A549 (cell line): Measurements from ENCODE around the gene KCTD15. TPM values are rescaled to one million over a fixed set of nuclear protein-coding genes. Genes with fewer than 3 reads are reported as not detected.

ENCODE experiments used
- ATAC-seq, 2 experiments: fragments of 200-7000 bp in 1 of 2; fragments of >200 bp in 1 of 2; cut with Nextera tagmentation in 1 of 2; cut with Tn5 transposase in 1 of 2; 3 replicates each; pipeline versions ENCODE4 v1.8.0 to v1.9.1; 2018 to 2020; ENCODE audit warnings: mild to moderate bottlenecking in 1 of 2, moderate library complexity in 1 of 2
- CTCF ChIA-PET: fragments of 300-600 bp; sonication (Branson Sonifier 250); formaldehyde crosslinking; extraction: SDS; loops from one replicate; lab custom pipeline; 2021; ENCODE audit warnings: antibody characterized with exemption, inconsistent platforms; lab: Yijun Ruan, JAX
- POLR2A ChIA-PET: fragments of 350-600 bp; formaldehyde crosslinking; extraction: SDS; loops from one replicate; lab custom pipeline; 2021; ENCODE audit warnings: antibody characterized with exemption, inconsistent platforms; lab: Yijun Ruan, JAX
- DNase-seq, 2 experiments: peaks; one replicate each; pipeline versions ENCODE4 v3.0.0 to v3.0.0-alpha.2; 2011 to 2016; ENCODE audit warnings: low read depth in 1 of 2, low spot score in 1 of 2
- FAIRE-seq: peaks from 2 replicates; lab custom pipeline; 2011; peaks lifted over from hg19 to GRCh38; lab: Jason Lieb, UNC
- H3K27ac ChIP-seq, 2 experiments: fragments of >200 bp; sonication (Bioruptor Twin); formaldehyde crosslinking; 3 replicates each; pipeline ENCODE4 v1.5.1; 2016 to 2017
- H3K4me1 ChIP-seq: fragments of >200 bp; sonication (Bioruptor Twin); formaldehyde crosslinking; 3 replicates; pipeline ENCODE4 v1.6.1; 2016
- H3K4me2 ChIP-seq: fragments of >200 bp; sonication (Bioruptor Twin); formaldehyde crosslinking; 3 replicates; pipeline ENCODE4 v1.6.1; 2016
- H3K4me3 ChIP-seq: fragments of >200 bp; sonication (Bioruptor Twin); formaldehyde crosslinking; 3 replicates; pipeline ENCODE4 v1.5.1; 2016
- H3K9me3 ChIP-seq: fragments of >200 bp; sonication (Bioruptor Twin); formaldehyde crosslinking; 3 replicates; pipeline ENCODE4 v1.6.1; 2016
- CEBPB ChIP-seq, 2 experiments: fragments of >200 bp in 1 of 2; sonication (Bioruptor Twin) in 1 of 2; formaldehyde crosslinking in 1 of 2; IDR thresholded peaks; 2 replicates each; pipeline ENCODE4 v1.6.1; 2012 to 2016
- CHD4 ChIP-seq: fragments of 200-600 bp; sonication (generic); IDR thresholded peaks from 2 replicates; pipeline ENCODE4 v1.6.1; 2016; ENCODE audit warnings: antibody characterized with exemption, mild to moderate bottlenecking, borderline replicate concordance
- EHF ChIP-seq: fragments of 250-450 bp; sonication (Bioruptor Pico); IDR thresholded peaks from 2 replicates; pipeline ENCODE4 v1.5.0; 2020; ENCODE audit warnings: mild to moderate bottlenecking
- EP300 ChIP-seq, 2 experiments: fragments of >200 bp; sonication (Bioruptor Twin); formaldehyde crosslinking; IDR thresholded peaks; 2 replicates in 1 of 2; 3 replicates in 1 of 2; pipeline ENCODE4 v1.6.1; 2016 to 2017
- FOSL2 ChIP-seq, 2 experiments: fragments of 450-650 bp in 1 of 2; fragments of >200 bp in 1 of 2; sonication (Bioruptor Twin) in 1 of 2; formaldehyde crosslinking; IDR thresholded peaks; 2 replicates each; pipeline versions ENCODE4 v1.5.0 to v1.6.1; 2016 to 2020; ENCODE audit warnings: mild to moderate bottlenecking in 1 of 2, moderate library complexity in 1 of 2
- GATA3 ChIP-seq: IDR thresholded peaks from 2 replicates; pipeline ENCODE4 v1.6.1; 2012; ENCODE audit warnings: borderline replicate concordance
- HOXA7 ChIP-seq: fragments of 250-450 bp; sonication (Bioruptor Pico); IDR thresholded peaks from 2 replicates; pipeline ENCODE4 v1.5.0; 2020; ENCODE audit warnings: mild to moderate bottlenecking, moderate library complexity
- HOXB5 ChIP-seq: fragments of 250-450 bp; sonication (Bioruptor Pico); IDR thresholded peaks from 2 replicates; pipeline ENCODE4 v1.5.0; 2020; ENCODE audit warnings: mild to moderate bottlenecking, moderate library complexity
- JUN ChIP-seq, 2 experiments: fragments of >200 bp; sonication (Bioruptor Twin); formaldehyde crosslinking; IDR thresholded peaks; 2 replicates in 1 of 2; 3 replicates in 1 of 2; pipeline ENCODE4 v1.6.1; 2016 to 2017
- JUNB ChIP-seq: fragments of >200 bp; sonication (Bioruptor Twin); formaldehyde crosslinking; IDR thresholded peaks from 2 replicates; pipeline ENCODE4 v1.6.1; 2016
- KDM5A ChIP-seq: fragments of 200-600 bp; sonication (generic); IDR thresholded peaks from 2 replicates; pipeline ENCODE4 v1.6.1; 2016; ENCODE audit warnings: antibody characterized with exemption, mild to moderate bottlenecking
- NFE2L2 ChIP-seq: fragments of 150-350 bp; conservative IDR thresholded peaks from 2 replicates; pipeline ENCODE4 v1.6.1; 2014; ENCODE audit warnings: low read length
- NPAS2 ChIP-seq: fragments of 250-450 bp; sonication (Bioruptor Pico); IDR thresholded peaks from 2 replicates; pipeline ENCODE4 v1.8.0; 2022; ENCODE audit warnings: mild to moderate bottlenecking, moderate library complexity, borderline replicate concordance
- POLR2A ChIP-seq: IDR thresholded peaks from 2 replicates; pipeline ENCODE4 v1.6.1; 2012; ENCODE audit warnings: mild to moderate bottlenecking, low read length
- POLR2AphosphoS2 ChIP-seq: conservative IDR thresholded peaks from 2 replicates; pipeline ENCODE4 v1.6.1; 2012; ENCODE audit warnings: low read length, improper control_type of control experiment, inconsistent platforms
- RARB ChIP-seq: fragments of 250-450 bp; sonication (Bioruptor Pico); IDR thresholded peaks from 2 replicates; pipeline ENCODE4 v1.8.0; 2021; ENCODE audit warnings: mild to moderate bottlenecking, moderate library complexity
- RNF2 ChIP-seq: fragments of 200-600 bp; sonication (generic); IDR thresholded peaks from 2 replicates; pipeline ENCODE4 v1.6.1; 2016; ENCODE audit warnings: low read depth, mild to moderate bottlenecking, antibody characterized with exemption, moderate library complexity, borderline replicate concordance
- SREBF2 ChIP-seq: fragments of 450-650 bp; IDR thresholded peaks from 2 replicates; pipeline ENCODE4 v1.6.1; 2014; ENCODE audit warnings: mild to moderate bottlenecking, moderate library complexity
- TP53 ChIP-seq: fragments of 250-450 bp; sonication (Bioruptor Pico); IDR thresholded peaks from 2 replicates; pipeline ENCODE4 v1.5.0; 2021; ENCODE audit warnings: mild to moderate bottlenecking, moderate library complexity
- ZFP36 ChIP-seq: fragments of 450-650 bp; IDR thresholded peaks from 2 replicates; pipeline ENCODE4 v1.6.1; 2014; ENCODE audit warnings: borderline replicate concordance; ENCODE audit not compliant: partially characterized antibody
- ZNF302 ChIP-seq: fragments of 250-450 bp; sonication (Bioruptor Pico); IDR thresholded peaks from 2 replicates; pipeline ENCODE4 v1.9.0; 2021; ENCODE audit warnings: inconsistent platforms, mild to moderate bottlenecking, moderate library complexity
- ZSCAN20 ChIP-seq: fragments of 250-450 bp; sonication (Bioruptor Pico); IDR thresholded peaks from 2 replicates; pipeline ENCODE4 v1.8.0; 2022; ENCODE audit warnings: mild to moderate bottlenecking, moderate library complexity
- WGBS: methylation state at CpG from one replicate; pipeline ENCODE4 v1.1.6; 2017; ENCODE audit errors: missing lambda C conversion rate; 5-methylcytosine and 5-hydroxymethylcytosine counted together
- polyA plus RNA-seq, 4 experiments: library from polyadenylated mRNA; depleted of rRNA in 3 of 4; stranded (reverse); fragments of >200 nt; fragmentation: RNase III in 1 of 4; extraction: RNeasy Plus Mini Kit Qiagen cat#74134 plus additional on column Dnase treatment in 1 of 4; gene quantifications; 2 replicates in 3 of 4; 3 replicates in 1 of 4; pipeline ENCODE4 v1.2.3, GENCODE V29; 2011 to 2017
- TF ChIP-seq, protein P1 (sequence below): IDR thresholded peaks from 2 replicates; pipeline ENCODE4 v1.6.1; 2012; ENCODE audit warnings: low read depth, borderline replicate concordance
- TF ChIP-seq, protein P2 (sequence below): fragments of 450-650 bp; IDR thresholded peaks from 2 replicates; pipeline ENCODE4 v1.6.1; 2014; ENCODE audit warnings: antibody characterized with exemption
- TF ChIP-seq, protein P3 (sequence below): fragments of 200-600 bp; sonication (generic); IDR thresholded peaks from 2 replicates; pipeline ENCODE4 v1.6.1; 2016; ENCODE audit warnings: antibody characterized with exemption, mild to moderate bottlenecking, moderate library complexity

KCTD15 gene
- polyA plus RNA-seq, 2 of the 4 experiments (the other 2 are of a cell fraction), result 54.0 to 56.5 TPM

DNA sequence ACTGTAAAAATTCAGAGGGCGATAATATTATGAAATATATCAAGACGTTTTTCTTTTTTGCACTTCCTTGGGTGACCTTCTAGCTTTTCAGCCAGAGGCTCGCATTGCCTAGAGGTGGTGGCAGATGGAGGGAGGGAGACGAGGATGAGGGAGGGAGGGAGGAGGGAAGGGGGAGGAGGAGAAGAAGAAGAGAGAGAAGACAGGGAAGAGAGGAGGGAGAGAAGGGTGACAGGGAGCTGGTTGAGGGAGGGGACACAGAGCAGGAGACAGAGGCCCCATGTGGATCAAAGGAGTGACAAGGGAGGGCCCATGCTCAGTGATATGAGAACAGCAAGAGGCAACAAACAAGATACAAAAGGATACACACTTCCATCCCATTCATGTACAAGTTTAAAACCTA, 8.0 kb upstream of the KCTD15 start:
- no peak overlapping the region for H3K27ac ChIP-seq
- TF ChIP-seq POLR2A (no peak), KDM5A (no peak), NPAS2 (CRISPR knock-in tag) (no peak), JUN (IDR thresholded peaks at IDR 0.05) (no peak), GATA3 (no peak)
- TF ChIP-seq, protein P1, sequence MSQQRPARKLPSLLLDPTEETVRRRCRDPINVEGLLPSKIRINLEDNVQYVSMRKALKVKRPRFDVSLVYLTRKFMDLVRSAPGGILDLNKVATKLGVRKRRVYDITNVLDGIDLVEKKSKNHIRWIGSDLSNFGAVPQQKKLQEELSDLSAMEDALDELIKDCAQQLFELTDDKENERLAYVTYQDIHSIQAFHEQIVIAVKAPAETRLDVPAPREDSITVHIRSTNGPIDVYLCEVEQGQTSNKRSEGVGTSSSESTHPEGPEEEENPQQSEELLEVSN, result no peak
- TF ChIP-seq, all 56 proteins: peak for 0
- ATAC-seq, result no peak
- DNase-seq, result no peak
- WGBS, result 31% methylated on average over 4 of the region's 4 CpGs
- FAIRE-seq, result no peak
- Histone ChIP-seq H3K4me1 (peaks cover 3% of the 10 kb centered on the region; the same call in 1 of the 3 replicates), H3K9me3 (no peaks in the 10 kb centered on the region), H3K4me3 (no peak overlapping the region), H3K4me2 (no peak overlapping the region)
- POLR2A ChIA-PET, result no interaction called here
- CTCF ChIA-PET, result interaction anchor here (0.5 to 12.7 kb wide), 8 partner anchors 6 to 358 kb away, joined by 3 to 313 read pairs (median 26); partner anchors contain the start of gene KCTD15

DNA sequence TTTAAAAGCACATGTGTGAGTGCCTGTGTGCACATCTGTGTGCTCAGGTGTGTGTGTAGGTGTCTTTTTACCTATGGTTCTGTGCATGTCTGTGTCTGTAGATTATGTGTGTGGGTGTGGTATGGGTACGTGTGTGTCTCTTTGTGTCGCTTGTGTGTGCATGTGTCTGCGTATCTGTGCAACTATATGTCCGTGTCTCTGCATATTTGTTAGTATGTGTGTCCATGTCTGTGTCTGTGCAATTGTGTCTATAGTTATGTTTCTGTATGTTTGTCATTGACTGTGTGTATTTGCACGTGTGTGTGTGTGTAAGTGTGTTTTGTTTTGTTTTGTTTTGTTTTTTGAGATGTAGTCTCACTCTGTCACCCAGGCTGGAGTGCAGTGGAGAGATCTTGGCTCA, 7.3 kb upstream of the KCTD15 start:
- Histone ChIP-seq H3K4me2 (no peak overlapping the region), H3K9me3 (no peaks in the 10 kb centered on the region), H3K4me1 (peaks cover 9% of the 10 kb centered on the region)
- no peak for DNase-seq
- no peak for TF ChIP-seq CEBPB (IDR thresholded peaks at IDR 0.05)
- no peak for TF ChIP-seq EHF (CRISPR knock-in tag)
- TF ChIP-seq JUNB, result no peak
- TF ChIP-seq, all 56 proteins: peak for 0
- Histone ChIP-seq H3K27ac (no peak overlapping the region), H3K4me3 (no peak overlapping the region)
- POLR2A ChIA-PET, result no interaction called here
- ATAC-seq (no peak), FAIRE-seq (peak; percentile 74)
- 69% methylated on average over 5 of the region's 5 CpGs for WGBS
- CTCF ChIA-PET, result interaction anchor here (0.6 to 10.0 kb wide), 3 partner anchors 7 to 209 kb away, joined by 3 to 313 read pairs (median 75); no protein-coding TSS in a partner anchor

DNA sequence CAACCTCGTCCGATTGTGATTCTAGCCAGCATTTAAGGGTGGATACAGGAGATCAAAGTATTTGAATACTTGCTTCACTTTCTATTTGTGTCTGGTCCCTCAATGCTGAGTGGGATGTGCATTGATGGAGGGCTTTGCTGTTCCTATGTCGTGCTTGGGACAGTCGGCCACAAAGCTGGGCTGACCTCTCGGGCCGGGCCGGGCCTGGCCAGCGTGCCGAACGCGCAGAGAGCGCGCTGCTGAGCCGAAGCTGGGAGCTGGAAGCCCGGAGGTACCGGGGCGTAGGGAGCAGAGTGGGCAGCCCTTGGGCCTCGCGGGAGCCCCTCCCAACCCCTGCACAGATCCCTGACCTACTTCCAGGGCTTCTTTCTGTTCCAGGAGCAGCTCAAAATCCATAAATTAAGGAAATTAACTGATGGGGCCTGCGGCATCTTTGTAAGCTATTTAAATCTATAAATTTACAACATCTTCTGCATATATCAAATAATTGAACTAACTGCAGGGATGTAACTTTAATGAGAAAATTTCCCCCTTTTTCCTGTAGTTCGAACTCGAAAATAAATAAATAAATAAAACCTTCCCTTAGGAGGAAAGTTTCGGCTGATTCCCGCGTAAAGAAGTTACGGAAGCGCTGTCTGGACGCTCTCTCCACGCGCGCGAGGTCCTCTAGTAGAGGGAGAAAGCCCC, 1.8 kb upstream of the KCTD15 start:
- ChIA-PET CTCF (interaction anchor here (0.6 to 10.0 kb wide), 109 partner anchors 10 to 918 kb away, joined by 3 to 313 read pairs (median 4); partner anchors contain the start of gene LSM14A), POLR2A (interaction anchor here (0.6 to 1.3 kb wide), 11 partner anchors 9 to 618 kb away, joined by 3 to 9 read pairs (median 6); no protein-coding TSS in a partner anchor)
- TF ChIP-seq CHD4 (no peak), TP53 (CRISPR knock-in tag) (no peak; the same call in 1 of the 2 replicates), JUN (IDR thresholded peaks at IDR 0.05) (no peak), CEBPB (IDR thresholded peaks at IDR 0.05) (no peak), NPAS2 (CRISPR knock-in tag) (no peak), ZSCAN20 (CRISPR knock-in tag) (no peak), FOSL2 (IDR thresholded peaks at IDR 0.05) (no peak), FOSL2 (CRISPR knock-in tag; IDR thresholded peaks at IDR 0.05) (no peak), HOXB5 (peak; percentile 38; the same call in 1 of the 2 replicates), EHF (CRISPR knock-in tag) (no peak), ZFP36 (no peak), SREBF2 (no peak), EP300 (IDR thresholded peaks at IDR 0.05) (no peak), NFE2L2 (no peak), ZNF302 (CRISPR knock-in tag) (no peak), POLR2A (peak; percentile 29; the same call in 1 of the 2 replicates), HOXA7 (CRISPR knock-in tag) (no peak; the same call in 1 of the 2 replicates), RARB (0 out of 2 replicates have a peak, but pooled peaks have one; percentile 33), POLR2AphosphoS2 (no peak), KDM5A (peak; percentile 45; the same call in 1 of the 2 replicates), RNF2 (no peak)
- TF ChIP-seq, protein P2, sequence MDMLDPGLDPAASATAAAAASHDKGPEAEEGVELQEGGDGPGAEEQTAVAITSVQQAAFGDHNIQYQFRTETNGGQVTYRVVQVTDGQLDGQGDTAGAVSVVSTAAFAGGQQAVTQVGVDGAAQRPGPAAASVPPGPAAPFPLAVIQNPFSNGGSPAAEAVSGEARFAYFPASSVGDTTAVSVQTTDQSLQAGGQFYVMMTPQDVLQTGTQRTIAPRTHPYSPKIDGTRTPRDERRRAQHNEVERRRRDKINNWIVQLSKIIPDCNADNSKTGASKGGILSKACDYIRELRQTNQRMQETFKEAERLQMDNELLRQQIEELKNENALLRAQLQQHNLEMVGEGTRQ, result no peak
- TF ChIP-seq, protein P3, sequence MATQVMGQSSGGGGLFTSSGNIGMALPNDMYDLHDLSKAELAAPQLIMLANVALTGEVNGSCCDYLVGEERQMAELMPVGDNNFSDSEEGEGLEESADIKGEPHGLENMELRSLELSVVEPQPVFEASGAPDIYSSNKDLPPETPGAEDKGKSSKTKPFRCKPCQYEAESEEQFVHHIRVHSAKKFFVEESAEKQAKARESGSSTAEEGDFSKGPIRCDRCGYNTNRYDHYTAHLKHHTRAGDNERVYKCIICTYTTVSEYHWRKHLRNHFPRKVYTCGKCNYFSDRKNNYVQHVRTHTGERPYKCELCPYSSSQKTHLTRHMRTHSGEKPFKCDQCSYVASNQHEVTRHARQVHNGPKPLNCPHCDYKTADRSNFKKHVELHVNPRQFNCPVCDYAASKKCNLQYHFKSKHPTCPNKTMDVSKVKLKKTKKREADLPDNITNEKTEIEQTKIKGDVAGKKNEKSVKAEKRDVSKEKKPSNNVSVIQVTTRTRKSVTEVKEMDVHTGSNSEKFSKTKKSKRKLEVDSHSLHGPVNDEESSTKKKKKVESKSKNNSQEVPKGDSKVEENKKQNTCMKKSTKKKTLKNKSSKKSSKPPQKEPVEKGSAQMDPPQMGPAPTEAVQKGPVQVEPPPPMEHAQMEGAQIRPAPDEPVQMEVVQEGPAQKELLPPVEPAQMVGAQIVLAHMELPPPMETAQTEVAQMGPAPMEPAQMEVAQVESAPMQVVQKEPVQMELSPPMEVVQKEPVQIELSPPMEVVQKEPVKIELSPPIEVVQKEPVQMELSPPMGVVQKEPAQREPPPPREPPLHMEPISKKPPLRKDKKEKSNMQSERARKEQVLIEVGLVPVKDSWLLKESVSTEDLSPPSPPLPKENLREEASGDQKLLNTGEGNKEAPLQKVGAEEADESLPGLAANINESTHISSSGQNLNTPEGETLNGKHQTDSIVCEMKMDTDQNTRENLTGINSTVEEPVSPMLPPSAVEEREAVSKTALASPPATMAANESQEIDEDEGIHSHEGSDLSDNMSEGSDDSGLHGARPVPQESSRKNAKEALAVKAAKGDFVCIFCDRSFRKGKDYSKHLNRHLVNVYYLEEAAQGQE, result no peak
- TF ChIP-seq, protein P1, result no peak
- DNase-seq (no peak), ATAC-seq (no peak), FAIRE-seq (no peak)
- Histone ChIP-seq H3K4me1 (peaks cover 28% of the 10 kb centered on the region), H3K4me3 (peak overlapping the region; percentile 88), H3K4me2 (peak overlapping the region; percentile 87), H3K27ac (peak overlapping the region; percentile 96 to 97), H3K9me3 (no peaks in the 10 kb centered on the region)
- 47% methylated on average over 32 of the region's 32 CpGs for WGBS
